Hepatic stellate cell (primary cell): Measurements from ENCODE around the gene SNAP25.
A peak's percentile ranks its signal among the peaks of the same experiment; 100 is the strongest.

Experiments used
- DNase-seq: peaks from one replicate; pipeline ENCODE4 v3.0.0; 2011; ENCODE audit warnings: low spot score

SNAP25 gene

DNA sequence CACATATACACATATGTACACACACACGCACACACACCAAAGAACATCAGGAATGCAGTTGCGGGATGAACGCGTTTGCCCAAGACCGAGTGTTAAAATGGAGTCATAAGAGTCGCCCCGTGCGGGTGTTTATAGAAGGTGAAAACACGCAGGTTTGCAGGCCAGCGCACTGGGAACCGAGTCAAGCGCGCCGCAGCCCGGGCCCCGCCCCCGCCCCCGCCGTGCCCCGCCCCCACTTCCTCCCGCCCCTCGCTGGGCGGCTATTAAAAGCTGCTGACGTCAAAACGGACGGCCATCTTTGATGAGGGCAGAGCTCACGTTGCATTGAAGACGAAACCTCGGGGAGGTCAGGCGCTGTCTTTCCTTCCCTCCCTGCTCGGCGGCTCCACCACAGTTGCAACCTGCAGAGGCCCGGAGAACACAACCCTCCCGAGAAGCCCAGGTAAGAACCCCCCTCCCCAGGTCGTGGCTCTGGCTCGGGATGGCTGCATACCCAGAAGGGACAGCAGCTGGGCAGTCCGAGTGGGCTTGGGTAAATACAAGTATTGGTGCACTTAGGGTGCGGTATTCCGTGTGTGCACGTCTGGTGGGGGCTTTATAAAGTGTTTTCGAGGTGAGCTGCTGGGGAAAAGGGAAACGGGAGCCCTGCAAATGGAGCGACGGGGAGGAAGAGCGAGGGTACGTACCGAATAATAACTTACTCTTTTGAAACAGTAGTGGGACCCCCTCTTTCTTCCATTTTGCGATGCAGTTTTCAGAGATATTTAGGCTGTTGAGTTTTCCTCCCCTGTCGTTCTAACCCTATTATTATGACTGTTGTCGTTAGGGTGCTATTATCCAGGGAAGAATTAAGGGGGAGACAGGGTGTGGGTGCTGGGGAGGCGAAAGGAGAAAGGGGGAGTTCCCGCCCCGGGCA lies at the start of gene SNAP25:
Gene SNAP25, plus strand, starts transcription at position 295 of the 916 bp plus-strand sequence. CDS start 56,662 bp downstream, outside the sequence.
- DNase-seq: peak; percentile 53

- no peak for DNase-seq
Observed at GRCh38 chr20:10169752-10170151, 48.9 kb upstream of the SNAP25 start.

- DNase-seq: no peak
Observed at GRCh38 chr20:10170261-10170660, 48.4 kb upstream of the SNAP25 start.

GRCh38 chr20:10171864-10172751 lies 46.5 kb upstream of the SNAP25 start:
- DNase-seq: peak; percentile 57

GRCh38 chr20:10172998-10173655 lies 45.5 kb upstream of the SNAP25 start:
- DNase-seq: no peak

DNA sequence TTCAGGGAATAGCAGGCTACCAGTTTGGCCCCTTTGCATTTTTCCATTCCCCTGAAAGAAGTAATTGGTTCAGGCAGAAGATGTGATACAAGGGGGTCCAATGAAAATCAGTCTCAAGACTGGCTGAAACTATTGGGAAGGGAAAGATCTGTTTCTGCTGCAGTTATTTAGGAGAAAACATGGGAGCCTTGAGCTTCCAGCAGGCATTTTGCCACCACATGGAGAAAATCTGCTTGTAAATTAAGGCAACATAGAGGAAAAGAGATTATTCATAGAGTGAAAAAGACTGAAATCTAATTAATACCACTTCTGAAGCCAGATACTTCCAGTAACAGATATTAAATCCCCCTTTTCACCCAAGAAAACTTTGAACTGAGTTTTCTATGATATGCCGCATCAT lies 44.2 kb upstream of the SNAP25 start:
- DNase-seq: no peak

DNA sequence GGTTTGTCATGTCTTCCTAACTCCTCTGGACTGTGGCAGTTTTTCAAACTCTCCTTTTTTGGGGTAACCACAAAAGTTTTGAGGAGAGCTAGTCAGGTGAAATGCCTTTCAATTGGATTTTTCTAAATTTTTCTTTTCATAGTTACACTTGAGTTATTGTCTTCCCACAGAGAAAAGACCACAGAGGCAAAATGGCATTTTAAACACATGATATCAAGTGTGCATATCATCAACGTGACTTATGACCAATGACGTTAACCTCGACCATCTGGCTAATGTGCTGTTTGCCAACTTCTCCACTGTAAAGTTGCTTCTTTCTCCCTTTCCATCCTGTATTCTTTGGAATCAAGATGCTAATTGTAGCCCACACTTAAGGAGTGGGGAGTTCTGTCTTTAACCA lies 41.3 kb upstream of the SNAP25 start:
- DNase-seq: no peak

DNA sequence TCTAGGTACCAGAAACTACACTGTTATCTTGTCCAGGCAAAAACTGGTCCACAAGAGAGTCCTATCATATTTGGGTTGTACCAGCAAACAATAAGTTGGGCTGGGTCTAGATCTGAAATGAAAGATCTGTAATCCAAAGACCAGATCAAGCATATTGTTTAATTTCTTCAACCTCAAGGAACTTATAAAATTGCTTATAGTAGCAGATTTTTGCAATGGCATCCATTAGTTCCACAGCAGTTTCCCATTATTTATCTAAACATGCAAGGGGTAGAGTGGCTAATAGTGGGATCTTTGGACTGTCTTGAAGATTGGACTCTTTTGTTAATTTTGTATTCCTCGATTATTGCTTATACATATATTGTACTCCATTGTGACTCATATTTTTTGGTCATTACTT lies 40.5 kb upstream of the SNAP25 start:
- DNase-seq: no peak

DNA sequence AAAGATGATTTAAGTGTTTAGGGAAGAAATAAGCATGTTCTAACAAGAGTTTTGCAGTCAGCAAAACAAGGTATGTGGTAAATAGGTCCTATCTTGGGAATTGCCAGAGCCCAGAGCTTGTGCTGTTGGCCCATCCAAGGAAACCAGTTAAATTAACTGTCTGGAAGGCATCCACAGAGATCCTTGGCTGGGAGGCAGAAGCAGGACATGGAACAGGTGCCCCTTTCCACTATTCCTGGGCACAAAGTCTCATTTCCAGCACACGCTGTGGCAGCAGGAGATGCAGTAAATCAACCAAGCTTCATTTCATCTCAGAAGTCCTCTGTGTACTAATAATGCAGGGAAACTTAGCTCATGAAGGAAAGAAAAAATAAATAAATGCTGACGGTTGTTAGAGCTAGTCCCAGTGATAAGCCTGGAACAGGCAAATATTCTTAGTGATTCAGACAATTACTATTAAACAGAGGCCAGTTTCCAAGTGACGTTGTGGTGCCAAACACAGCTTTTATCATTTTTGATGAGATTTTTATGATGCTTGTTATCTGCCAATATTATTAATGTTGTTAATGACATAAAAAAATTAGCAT lies 39.8 kb upstream of the SNAP25 start:
- no peak for DNase-seq

DNA sequence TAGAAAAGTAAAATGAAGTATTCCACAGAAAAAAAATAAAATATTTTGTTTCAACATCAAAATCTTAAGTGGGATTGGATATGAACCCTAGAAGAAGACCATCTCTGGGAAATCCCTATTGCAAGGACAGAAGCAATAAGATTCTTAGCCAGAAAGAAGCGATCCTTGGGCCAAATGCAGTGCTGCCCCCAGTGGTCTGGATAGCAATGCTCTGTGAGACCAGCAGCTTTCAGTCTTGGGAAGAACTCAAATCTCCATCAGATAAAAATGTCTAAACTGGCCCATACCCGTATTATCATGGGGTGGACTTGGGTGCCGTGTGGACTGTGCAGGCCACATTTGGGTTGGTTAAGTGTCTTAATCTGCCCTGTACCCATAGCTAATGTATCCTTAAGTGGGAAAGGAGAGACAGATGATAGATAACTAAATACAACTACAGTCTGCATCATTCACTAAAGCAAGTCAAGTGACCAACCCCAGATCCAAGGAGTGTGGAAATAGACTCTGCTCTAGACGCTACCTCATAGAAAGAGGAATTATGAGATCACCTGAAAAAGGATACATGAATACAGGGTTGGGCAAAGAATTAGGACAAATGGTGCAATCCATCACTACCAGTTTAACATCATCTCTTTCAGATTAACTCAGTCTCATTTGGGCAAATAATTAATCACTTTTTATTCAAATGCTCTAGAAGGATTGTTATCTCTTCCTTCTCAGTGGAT lies 38.9 kb upstream of the SNAP25 start:
- no peak for DNase-seq

- no peak for DNase-seq
Observed at GRCh38 chr20:10180651-10181235, 37.9 kb upstream of the SNAP25 start.

DNA sequence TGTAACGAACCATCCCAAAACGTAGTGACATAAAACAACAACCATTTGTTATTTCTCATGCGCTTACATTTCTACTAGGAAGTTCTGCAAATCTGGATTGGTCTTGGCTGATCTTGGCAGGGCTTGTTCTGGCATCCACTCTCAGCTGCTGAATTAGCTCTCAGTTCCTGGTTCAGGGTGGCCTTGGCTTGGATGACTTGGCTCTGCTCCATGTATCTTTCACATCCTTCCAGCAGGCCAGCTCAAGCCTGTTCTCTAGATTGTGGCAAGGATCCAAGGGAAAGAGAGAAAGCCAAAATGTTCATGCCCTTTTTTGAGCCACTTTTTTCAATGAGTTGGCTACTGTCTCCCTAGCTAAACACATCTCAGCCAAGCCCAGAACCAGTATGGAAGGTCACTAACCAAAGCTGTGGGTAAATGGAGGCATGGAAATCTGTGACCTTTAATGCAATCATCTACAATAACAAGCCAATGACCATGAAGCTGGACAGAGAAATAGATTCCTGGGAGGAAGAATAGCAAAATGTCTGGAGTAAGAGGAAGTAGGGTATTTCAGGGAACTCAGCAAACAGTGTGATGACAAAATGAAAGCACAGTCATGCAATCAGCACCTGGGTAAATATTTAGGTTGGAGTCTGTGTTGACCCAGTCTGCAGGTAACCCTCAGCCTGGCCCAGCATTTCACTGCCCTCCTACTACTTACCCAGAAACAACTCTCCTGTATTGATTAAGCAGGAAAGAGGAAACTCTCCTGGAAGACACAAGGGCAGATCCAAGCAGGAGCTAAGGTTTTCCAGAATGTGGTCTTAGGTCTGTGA lies 32.7 kb upstream of the SNAP25 start:
- no peak for DNase-seq

- DNase-seq: no peak
Observed at GRCh38 chr20:10190456-10190855, 28.2 kb upstream of the SNAP25 start.

- no peak for DNase-seq
Observed at GRCh38 chr20:10192171-10192570, 26.5 kb upstream of the SNAP25 start.

DNA sequence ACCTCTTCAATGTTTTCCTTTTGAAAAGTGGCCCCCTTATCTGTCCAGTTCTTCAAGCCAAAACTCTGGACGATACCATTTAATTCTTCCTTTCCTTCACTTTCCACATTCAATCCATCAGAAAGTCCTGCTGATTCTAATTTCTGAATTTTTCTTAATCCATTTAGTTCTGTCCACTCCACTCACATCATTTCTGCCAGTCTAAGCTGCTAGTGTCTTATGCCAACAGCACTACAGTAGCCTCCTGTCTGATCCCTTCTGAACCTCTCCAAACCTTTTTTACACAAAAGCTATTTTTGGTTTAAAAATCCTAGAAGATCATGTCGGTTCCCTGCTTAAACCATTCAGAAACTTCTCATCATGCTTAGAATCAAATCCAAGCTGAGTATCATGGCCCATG lies 24.5 kb upstream of the SNAP25 start:
- DNase-seq: no peak

- no peak for DNase-seq
Observed at GRCh38 chr20:10200330-10200729, 18.3 kb upstream of the SNAP25 start.

DNA sequence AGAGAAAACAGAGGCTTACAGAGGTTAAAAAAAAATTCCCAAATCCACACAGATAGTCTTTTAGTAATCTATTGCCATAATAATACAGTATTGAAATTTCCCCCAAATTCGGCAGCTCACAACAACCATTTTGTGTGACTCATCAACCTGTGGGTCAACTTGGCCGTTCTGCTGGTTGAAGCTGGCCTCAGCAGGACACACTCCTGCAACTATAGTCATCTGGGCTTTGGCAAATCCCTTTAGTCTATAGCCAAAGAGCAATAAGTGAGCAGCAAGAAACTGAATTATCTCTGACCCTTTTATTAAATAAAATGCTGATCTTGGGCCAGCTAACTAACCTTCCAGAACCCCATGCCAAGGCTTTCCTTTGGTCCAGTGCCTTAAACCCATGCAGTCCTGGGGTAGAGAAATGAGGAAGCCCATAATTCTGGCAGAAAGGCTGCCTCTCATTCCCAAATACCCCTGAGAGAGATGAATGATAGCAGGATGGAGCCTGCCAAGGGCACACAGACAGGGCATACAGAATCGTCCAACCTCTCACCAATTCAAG lies 17.2 kb upstream of the SNAP25 start:
- DNase-seq: no peak

DNA sequence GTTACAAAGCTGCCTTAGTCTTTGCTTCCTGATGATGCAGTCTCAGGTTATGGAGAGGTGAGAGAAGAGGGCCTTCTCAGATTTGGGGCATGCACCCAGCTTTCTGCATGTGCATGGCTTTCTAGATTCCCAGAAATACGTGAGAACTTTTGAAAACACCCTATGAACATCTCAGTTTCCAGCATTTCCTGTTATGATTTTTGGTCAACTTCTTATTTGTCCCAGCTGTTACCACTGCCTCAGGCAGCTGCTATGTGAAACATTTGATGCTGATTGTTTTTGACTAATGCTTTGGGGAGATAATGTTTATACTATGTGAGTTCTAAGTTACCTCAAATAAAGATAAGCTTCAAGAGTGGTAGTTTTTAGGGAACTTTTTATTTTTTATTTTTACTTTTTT lies 9.5 kb upstream of the SNAP25 start:
- DNase-seq: no peak

- DNase-seq: no peak
Observed at GRCh38 chr20:10213526-10213925, 5.1 kb upstream of the SNAP25 start.
